ENCODE results near the gene DEDD. TPM values are rescaled to one million over a fixed set of nuclear protein-coding genes. Genes with fewer than 3 reads are reported as not detected.

The DEDD gene
- total and polyA plus RNA-seq, 2 of the 13 experiments (the other 11 are each of a cell fraction or from before 2014, with no cell fraction given): 12.6 to 27.8 TPM

DNA sequence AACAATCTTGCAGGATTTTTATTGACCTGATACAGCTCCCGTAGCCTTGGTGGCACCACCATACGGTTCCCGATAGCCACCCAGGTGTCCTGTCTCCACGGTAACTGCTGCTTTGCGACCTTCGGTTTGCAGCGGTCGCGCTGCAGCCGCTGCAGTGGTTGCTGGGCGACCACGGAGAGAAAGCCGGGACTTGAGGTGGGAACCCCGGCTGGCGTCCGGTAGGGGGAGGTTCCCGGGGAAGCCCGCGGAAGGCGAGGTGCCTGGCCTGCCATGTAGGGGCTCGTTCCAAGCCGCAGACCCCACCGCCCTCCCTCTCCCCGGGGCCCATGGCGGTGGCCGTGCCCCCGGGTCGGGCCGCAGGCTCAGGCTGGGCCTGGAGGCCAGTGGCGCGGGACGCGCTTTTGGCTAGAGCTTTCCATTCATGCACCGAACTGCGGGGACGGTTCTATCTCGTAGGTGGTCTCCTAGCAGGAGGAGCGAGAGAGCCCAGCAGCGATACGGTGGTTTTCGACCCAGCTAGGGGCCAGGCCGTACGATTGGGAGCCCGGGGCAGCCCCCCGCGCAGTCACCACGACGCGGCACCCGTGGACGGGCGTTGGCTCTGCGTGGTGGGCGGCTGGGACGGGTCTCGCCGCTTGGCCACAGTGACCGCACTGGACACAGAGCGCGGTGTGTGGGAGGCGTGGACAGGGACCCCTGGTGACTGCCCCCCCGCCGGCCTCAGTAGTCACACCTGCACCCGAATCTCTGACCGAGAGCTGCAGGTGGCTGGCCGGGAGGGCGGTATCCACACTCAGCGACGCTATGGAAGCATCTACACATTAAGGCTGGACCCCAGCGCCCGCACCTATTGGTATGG lies 34.0 kb downstream of the DEDD start, which contains the start of gene KLHDC9 (continued):
- TF ChIP-seq, protein P1, sequence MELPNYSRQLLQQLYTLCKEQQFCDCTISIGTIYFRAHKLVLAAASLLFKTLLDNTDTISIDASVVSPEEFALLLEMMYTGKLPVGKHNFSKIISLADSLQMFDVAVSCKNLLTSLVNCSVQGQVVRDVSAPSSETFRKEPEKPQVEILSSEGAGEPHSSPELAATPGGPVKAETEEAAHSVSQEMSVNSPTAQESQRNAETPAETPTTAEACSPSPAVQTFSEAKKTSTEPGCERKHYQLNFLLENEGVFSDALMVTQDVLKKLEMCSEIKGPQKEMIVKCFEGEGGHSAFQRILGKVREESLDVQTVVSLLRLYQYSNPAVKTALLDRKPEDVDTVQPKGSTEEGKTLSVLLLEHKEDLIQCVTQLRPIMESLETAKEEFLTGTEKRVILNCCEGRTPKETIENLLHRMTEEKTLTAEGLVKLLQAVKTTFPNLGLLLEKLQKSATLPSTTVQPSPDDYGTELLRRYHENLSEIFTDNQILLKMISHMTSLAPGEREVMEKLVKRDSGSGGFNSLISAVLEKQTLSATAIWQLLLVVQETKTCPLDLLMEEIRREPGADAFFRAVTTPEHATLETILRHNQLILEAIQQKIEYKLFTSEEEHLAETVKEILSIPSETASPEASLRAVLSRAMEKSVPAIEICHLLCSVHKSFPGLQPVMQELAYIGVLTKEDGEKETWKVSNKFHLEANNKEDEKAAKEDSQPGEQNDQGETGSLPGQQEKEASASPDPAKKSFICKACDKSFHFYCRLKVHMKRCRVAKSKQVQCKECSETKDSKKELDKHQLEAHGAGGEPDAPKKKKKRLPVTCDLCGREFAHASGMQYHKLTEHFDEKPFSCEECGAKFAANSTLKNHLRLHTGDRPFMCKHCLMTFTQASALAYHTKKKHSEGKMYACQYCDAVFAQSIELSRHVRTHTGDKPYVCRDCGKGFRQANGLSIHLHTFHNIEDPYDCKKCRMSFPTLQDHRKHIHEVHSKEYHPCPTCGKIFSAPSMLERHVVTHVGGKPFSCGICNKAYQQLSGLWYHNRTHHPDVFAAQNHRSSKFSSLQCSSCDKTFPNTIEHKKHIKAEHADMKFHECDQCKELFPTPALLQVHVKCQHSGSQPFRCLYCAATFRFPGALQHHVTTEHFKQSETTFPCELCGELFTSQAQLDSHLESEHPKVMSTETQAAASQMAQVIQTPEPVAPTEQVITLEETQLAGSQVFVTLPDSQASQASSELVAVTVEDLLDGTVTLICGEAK (IDR thresholded peaks at IDR 0.05): no peak
- TF ChIP-seq, protein P1 (CRISPR knock-in tag; IDR thresholded peaks at IDR 0.05): no peak
- TF ChIP-seq TGIF2 (CRISPR knock-in tag; IDR thresholded peaks at IDR 0.05) (0 out of 2 replicates have a peak, but pooled peaks have one; percentile 2), FOXA3 (CRISPR knock-in tag; IDR thresholded peaks at IDR 0.05) (no peak), ZC3H13 (CRISPR knock-in tag; IDR thresholded peaks at IDR 0.05) (no peak), ELF4 (CRISPR knock-in tag; IDR thresholded peaks at IDR 0.05; ENCODE audit: borderline replicate concordance) (no peak), PAWR (CRISPR knock-in tag; IDR thresholded peaks at IDR 0.05; ENCODE audit: borderline replicate concordance) (no peak), THYN1 (CRISPR knock-in tag; IDR thresholded peaks at IDR 0.05; ENCODE audit: borderline replicate concordance, low read depth) (no peak), ZNF850 (CRISPR knock-in tag; conservative IDR thresholded peaks at IDR 0.05) (no peak), ZNF746 (CRISPR knock-in tag; IDR thresholded peaks at IDR 0.05) (no peak), ZNF460 (CRISPR knock-in tag; IDR thresholded peaks at IDR 0.05; ENCODE audit: borderline replicate concordance) (no peak)
- TF ChIP-seq, protein P2, sequence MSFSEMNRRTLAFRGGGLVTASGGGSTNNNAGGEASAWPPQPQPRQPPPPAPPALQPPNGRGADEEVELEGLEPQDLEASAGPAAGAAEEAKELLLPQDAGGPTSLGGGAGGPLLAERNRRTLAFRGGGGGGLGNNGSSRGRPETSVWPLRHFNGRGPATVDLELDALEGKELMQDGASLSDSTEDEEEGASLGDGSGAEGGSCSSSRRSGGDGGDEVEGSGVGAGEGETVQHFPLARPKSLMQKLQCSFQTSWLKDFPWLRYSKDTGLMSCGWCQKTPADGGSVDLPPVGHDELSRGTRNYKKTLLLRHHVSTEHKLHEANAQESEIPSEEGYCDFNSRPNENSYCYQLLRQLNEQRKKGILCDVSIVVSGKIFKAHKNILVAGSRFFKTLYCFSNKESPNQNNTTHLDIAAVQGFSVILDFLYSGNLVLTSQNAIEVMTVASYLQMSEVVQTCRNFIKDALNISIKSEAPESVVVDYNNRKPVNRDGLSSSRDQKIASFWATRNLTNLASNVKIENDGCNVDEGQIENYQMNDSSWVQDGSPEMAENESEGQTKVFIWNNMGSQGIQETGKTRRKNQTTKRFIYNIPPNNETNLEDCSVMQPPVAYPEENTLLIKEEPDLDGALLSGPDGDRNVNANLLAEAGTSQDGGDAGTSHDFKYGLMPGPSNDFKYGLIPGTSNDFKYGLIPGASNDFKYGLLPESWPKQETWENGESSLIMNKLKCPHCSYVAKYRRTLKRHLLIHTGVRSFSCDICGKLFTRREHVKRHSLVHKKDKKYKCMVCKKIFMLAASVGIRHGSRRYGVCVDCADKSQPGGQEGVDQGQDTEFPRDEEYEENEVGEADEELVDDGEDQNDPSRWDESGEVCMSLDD (CRISPR knock-in tag; IDR thresholded peaks at IDR 0.05; ENCODE audit: borderline replicate concordance): no peak
- TF ChIP-seq, protein P3, sequence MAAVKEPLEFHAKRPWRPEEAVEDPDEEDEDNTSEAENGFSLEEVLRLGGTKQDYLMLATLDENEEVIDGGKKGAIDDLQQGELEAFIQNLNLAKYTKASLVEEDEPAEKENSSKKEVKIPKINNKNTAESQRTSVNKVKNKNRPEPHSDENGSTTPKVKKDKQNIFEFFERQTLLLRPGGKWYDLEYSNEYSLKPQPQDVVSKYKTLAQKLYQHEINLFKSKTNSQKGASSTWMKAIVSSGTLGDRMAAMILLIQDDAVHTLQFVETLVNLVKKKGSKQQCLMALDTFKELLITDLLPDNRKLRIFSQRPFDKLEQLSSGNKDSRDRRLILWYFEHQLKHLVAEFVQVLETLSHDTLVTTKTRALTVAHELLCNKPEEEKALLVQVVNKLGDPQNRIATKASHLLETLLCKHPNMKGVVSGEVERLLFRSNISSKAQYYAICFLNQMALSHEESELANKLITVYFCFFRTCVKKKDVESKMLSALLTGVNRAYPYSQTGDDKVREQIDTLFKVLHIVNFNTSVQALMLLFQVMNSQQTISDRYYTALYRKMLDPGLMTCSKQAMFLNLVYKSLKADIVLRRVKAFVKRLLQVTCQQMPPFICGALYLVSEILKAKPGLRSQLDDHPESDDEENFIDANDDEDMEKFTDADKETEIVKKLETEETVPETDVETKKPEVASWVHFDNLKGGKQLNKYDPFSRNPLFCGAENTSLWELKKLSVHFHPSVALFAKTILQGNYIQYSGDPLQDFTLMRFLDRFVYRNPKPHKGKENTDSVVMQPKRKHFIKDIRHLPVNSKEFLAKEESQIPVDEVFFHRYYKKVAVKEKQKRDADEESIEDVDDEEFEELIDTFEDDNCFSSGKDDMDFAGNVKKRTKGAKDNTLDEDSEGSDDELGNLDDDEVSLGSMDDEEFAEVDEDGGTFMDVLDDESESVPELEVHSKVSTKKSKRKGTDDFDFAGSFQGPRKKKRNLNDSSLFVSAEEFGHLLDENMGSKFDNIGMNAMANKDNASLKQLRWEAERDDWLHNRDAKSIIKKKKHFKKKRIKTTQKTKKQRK (IDR thresholded peaks at IDR 0.05; ENCODE audit: low read length): no peak

All from HepG2 (cell line).